GM19240 (cell line): ENCODE results near the gene MEGF6.

Experiments
- DNase-seq: peaks from one replicate; pipeline ENCODE4 v3.0.0; 2011; ENCODE audit warnings: low spot score; ENCODE audit not compliant: insufficient read length

MEGF6 gene

GRCh38 chr1:3443807-3444206 lies 167.5 kb downstream of the MEGF6 start:
- DNase-seq = no peak

- DNase-seq = no peak
These were observed 168.4 kb downstream of the MEGF6 start for GRCh38 chr1:3442901-3443300.

GRCh38 chr1:3442331-3442730 lies 169.0 kb downstream of the MEGF6 start:
- DNase-seq = no peak

GRCh38 chr1:3441880-3442279 lies 169.4 kb downstream of the MEGF6 start:
- no peak for DNase-seq

- no peak for DNase-seq
These were observed 169.9 kb downstream of the MEGF6 start for GRCh38 chr1:3441410-3441847.

GRCh38 chr1:3440711-3441409 lies 170.4 kb downstream of the MEGF6 start:
- DNase-seq = no peak

- no peak for DNase-seq
These were observed 171.0 kb downstream of the MEGF6 start for GRCh38 chr1:3440300-3440681.
